Astrocyte (in vitro differentiated cells and primary cell): Measurements from ENCODE around the gene ECI2.

Source experiments
- CTCF ChIP-seq: IDR thresholded peaks from 2 replicates; pipeline ENCODE4 v1.5.1; 2011; ENCODE audit warnings: low read depth, mild to moderate bottlenecking, inconsistent platforms, low read length, moderate library complexity; ENCODE audit not compliant: insufficient read depth
- EZH2 ChIP-seq: IDR thresholded peaks from 2 replicates; pipeline ENCODE4 v1.6.1; 2012; ENCODE audit warnings: mild to moderate bottlenecking, low read length, inconsistent platforms; ENCODE audit not compliant: insufficient read depth

DNA sequence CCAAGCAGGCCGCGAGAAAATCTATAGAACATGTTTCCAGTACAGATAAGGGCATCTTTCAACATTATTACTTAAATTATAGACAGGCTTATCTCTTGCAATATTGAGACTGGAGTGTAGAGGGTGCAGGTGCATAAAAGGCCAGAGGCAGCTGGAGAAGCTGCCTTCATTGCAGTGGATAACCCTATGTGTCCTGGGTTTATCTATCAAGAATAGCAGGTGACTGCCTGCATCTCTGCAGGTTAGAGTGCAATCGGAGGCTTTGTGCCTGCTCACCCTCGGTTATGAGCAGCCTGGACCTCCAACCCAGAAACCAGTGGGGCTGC lies 28.7 kb upstream of the ECI2 start:
- TF ChIP-seq EZH2 (no peak), CTCF (no peak)
